OCI-LY1 (cell line): Measurements from ENCODE around the gene RFX8.

Experiments used
- EZH2 ChIP-seq: fragments of 200-600 bp; sonication (generic), shearing (Covaris generic); IDR thresholded peaks from 2 replicates; pipeline ENCODE4 v1.8.0; 2017; ENCODE audit warnings: borderline replicate concordance, mixed run types, mild to moderate bottlenecking, antibody characterized with exemption, low read length, moderate library complexity, mixed read lengths
- TF ChIP-seq, protein P1 (sequence below): fragments of 200-600 bp; sonication (generic), shearing (Covaris generic); IDR thresholded peaks from 2 replicates; pipeline ENCODE4 v1.5.1; 2017; ENCODE audit warnings: mild to moderate bottlenecking, antibody characterized with exemption, low read length, moderate library complexity, mixed read lengths

DNA sequence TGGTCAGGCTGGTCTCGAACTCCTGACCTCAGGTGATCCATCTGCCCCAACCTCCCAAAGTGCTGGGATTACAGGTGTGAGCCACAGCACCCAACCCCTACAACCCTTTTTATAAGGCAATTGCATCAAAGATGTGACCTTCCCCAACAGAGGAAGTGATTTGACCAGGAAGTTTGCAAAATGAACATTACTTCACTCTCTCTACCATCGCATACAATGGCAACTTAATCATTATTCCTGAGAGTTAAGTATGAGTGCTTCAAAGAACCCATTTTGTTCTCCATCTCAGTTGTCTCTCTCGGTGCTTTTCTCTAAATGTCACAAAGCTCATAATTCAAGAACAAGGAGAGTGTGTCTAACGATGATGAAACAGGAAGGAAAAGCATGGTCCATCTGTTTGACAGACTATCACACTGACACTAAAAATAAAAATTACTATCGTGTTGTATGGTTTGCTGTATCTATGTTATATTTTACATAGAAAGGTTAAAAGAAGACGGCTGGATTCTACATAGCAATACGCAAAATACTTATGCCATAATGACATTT, 69.5 kb downstream of the RFX8 start:
- TF ChIP-seq, protein P1, sequence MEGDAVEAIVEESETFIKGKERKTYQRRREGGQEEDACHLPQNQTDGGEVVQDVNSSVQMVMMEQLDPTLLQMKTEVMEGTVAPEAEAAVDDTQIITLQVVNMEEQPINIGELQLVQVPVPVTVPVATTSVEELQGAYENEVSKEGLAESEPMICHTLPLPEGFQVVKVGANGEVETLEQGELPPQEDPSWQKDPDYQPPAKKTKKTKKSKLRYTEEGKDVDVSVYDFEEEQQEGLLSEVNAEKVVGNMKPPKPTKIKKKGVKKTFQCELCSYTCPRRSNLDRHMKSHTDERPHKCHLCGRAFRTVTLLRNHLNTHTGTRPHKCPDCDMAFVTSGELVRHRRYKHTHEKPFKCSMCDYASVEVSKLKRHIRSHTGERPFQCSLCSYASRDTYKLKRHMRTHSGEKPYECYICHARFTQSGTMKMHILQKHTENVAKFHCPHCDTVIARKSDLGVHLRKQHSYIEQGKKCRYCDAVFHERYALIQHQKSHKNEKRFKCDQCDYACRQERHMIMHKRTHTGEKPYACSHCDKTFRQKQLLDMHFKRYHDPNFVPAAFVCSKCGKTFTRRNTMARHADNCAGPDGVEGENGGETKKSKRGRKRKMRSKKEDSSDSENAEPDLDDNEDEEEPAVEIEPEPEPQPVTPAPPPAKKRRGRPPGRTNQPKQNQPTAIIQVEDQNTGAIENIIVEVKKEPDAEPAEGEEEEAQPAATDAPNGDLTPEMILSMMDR = no peak
- TF ChIP-seq EZH2 = no peak
